Ovary (tissue), 9 donors: Measurements from ENCODE around the gene GP5. TPM values are rescaled to one million over a fixed set of nuclear protein-coding genes. Genes with fewer than 3 reads are reported as not detected.

Experiments
- DNase-seq, 5 donors: peaks; one replicate each; pipeline ENCODE4 v3.0.0-alpha.2; 2019 to 2020
- H3K27ac ChIP-seq, 2 donors: fragments of 200-600 bp; one replicate each; pipeline versions ENCODE4 v1.5.1 to v1.8.0; 2019 to 2022
- H3K27me3 ChIP-seq: fragments of 200-600 bp; one replicate; pipeline ENCODE4 v1.8.0; 2022
- H3K36me3 ChIP-seq: fragments of 200-600 bp; sonication (generic); one replicate; pipeline ENCODE4 v1.5.1; 2019
- H3K4me1 ChIP-seq: one replicate; pipeline ENCODE4 v1.8.1; 2013; ENCODE audit warnings: mild to moderate bottlenecking, moderate library complexity; ENCODE audit not compliant: insufficient read depth
- H3K4me3 ChIP-seq: fragments of 200-600 bp; sonication (generic); one replicate; pipeline ENCODE4 v1.5.1; 2017
- H3K9me3 ChIP-seq, 2 donors: fragments of 200-600 bp in 1 of 2; sonication (generic) in 1 of 2; one replicate each; pipeline versions ENCODE4 v1.5.1 to v1.8.1; 2013 to 2019; ENCODE audit warnings: mild to moderate bottlenecking in 1 of 2, moderate library complexity in 1 of 2
- CTCF ChIP-seq, 3 donors: fragments of 450-650 bp in 2 of 3; fragments of 200-600 bp in 1 of 3; IDR thresholded peaks; one replicate each; pipeline versions ENCODE4 v1.5.1 to v1.8.0; 2016 to 2022; ENCODE audit warnings: antibody characterized with exemption in 3 of 3, mild to moderate bottlenecking in 1 of 3
- EP300 ChIP-seq: sonication (generic); formaldehyde crosslinking; IDR thresholded peaks from one replicate; pipeline ENCODE4 v1.6.1; 2017; ENCODE audit warnings: antibody characterized with exemption
- POLR2A ChIP-seq: fragments of 450-650 bp; IDR thresholded peaks from one replicate; pipeline ENCODE4 v1.6.1; 2017; ENCODE audit warnings: antibody characterized with exemption, mild to moderate bottlenecking, moderate library complexity
- WGBS, 3 donors: extraction: QIAGEN DNeasy Blood & Tissue Kit in 1 of 3; methylation state at CpG; one replicate each; pipeline versions ENCODE4 v1.1.5 to v1.1.7; 2013 to 2017; 5-methylcytosine and 5-hydroxymethylcytosine counted together
- intact Hi-C, 4 donors: fragments of 100-400 bp; cut with DNase I; formaldehyde crosslinking; loops; one replicate each; pipeline versions ENCODE4 v1.11.0 to v1.15.1; 2022 to 2023
- polyA plus RNA-seq, 2 donors: library from polyadenylated mRNA; stranded (reverse); fragments of 200-250 nt in 1 of 2; fragments of 350-450 nt in 1 of 2; fragmentation: Illumina TruSeq in 1 of 2; extraction: RNeasy Lipid Tissue Mini Kit (QIAGEN cat#74804) in 1 of 2; gene quantifications; one replicate each; pipeline ENCODE4 v1.2.3, GENCODE V29; 2013 to 2014
- total RNA-seq, 7 donors: library from RNA; depleted of rRNA in 2 of 7; stranded (reverse); fragments of >200 nt in 2 of 7; fragmentation: NEBNext Ultra II Directional in 3 of 7; extraction: Animal tissue kit (Norgen Biotek cat#: 25700) in 3 of 7; gene quantifications; one replicate each; pipeline versions ENCODE4 v1.1.0 to v1.2.4, GENCODE V29; 2016 to 2023
- donor health status: DM: no; HTN: no; CAD: no; lungs with moderate emphysema.
- donor health status: DM: no; HTN: no; CAD: no.
- donor health status: Bipolar disorder and iron deficiency.
- donor health status: DM: yes; HTN: yes; CAD: no.
- donor health status: DM: no; HTN: no; CAD: no.
- donor health status: DM: yes; HTN: yes; CAD: no.

The GP5 gene
- total and polyA plus RNA-seq, 9 donors, result 0.13 to 1.1 (median 0.38) TPM; not detected in 1

- H3K27me3 ChIP-seq, result no peaks in the 10 kb centered on the region
Observed at GRCh38 chr3:194386066-194386465, 13.0 kb downstream of the GP5 start.

GRCh38 chr3:194384569-194385001 is 14.5 kb downstream of the GP5 start:
- no peaks in the 10 kb centered on the region for H3K9me3 ChIP-seq
- no peak for DNase-seq
- intact Hi-C loops, result no loop called here
- 80 to 92% (median 88%) methylated on average over 12 of the region's 12 CpGs for WGBS, 3 donors
- no peaks in the 10 kb centered on the region for H3K27me3 ChIP-seq
- no peak overlapping the region for H3K4me3 ChIP-seq
- H3K4me1 ChIP-seq, result no peaks in the 10 kb centered on the region
- H3K36me3 ChIP-seq, result no peaks in the 10 kb centered on the region
- TF ChIP-seq POLR2A (no peak), CTCF (IDR thresholded peaks at IDR 0.05) (no peak), EP300 (no peak)
- no peak overlapping the region for H3K27ac ChIP-seq

More at GRCh38 chr3:194386066-194386465, 13.0 kb downstream of the GP5 start:
- 77 to 79% (median 77%) methylated on average over 15 of the region's 15 CpGs for WGBS, 3 donors
- Histone ChIP-seq H3K27ac (no peak overlapping the region), H3K4me1 (no peaks in the 10 kb centered on the region), H3K36me3 (no peaks in the 10 kb centered on the region), H3K9me3 (no peaks in the 10 kb centered on the region), H3K4me3 (no peak overlapping the region)
- TF ChIP-seq CTCF (IDR thresholded peaks at IDR 0.05) (no peak), EP300 (no peak), POLR2A (no peak)
- intact Hi-C loops, result no loop called here
- DNase-seq, result no peak

GRCh38 chr3:194384156-194384555 is 14.9 kb downstream of the GP5 start:
- 66 to 77% (median 74%) methylated on average over 6 of the region's 6 CpGs for WGBS, 3 donors

DNA sequence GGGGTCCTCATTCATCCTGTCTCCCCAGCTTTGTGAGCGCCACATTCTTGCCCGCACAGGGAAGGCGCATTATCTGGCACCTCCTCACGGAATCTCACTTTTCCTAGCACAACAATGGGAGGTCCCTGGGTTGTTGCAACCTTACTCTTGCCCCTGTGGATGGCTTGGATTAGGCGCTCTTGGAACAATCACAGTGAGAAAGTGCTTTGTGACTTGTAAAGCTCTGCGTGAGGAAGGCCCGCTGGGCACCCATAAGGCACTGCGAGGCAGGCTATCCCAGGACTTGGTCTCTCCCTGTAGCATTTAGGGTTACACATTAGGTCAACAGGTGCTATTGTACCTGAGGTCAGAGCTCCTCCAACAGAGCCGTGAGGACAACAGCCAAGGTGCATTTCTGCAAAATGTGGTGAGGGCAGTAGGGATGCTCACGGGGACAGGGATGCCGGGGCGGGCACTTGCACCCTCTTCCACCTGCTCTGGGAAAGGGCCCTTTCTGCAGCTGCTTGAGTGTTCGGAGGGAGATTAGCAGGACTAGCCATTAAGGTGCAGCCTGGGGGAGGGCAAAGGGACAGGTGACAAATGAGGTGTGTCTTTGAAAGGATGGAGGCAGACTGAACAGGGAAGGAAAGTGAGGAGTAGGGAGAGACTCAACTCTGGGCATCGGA is 15.7 kb downstream of the GP5 start:
- Histone ChIP-seq H3K27me3 (no peaks in the 10 kb centered on the region), H3K36me3 (no peaks in the 10 kb centered on the region), H3K4me1 (no peaks in the 10 kb centered on the region), H3K4me3 (no peak overlapping the region), H3K27ac (no peak overlapping the region), H3K9me3 (no peaks in the 10 kb centered on the region)
- intact Hi-C loops, result no loop called here
- WGBS, 3 donors, result 85 to 91% (median 88%) methylated on average over 14 of the region's 14 CpGs
- no peak for DNase-seq
- TF ChIP-seq CTCF (IDR thresholded peaks at IDR 0.05) (no peak), EP300 (no peak), POLR2A (no peak)

More at GRCh38 chr3:194384156-194384555, 14.9 kb downstream of the GP5 start:
- intact Hi-C loops, result no loop called here
- H3K4me1 ChIP-seq, result no peaks in the 10 kb centered on the region
- H3K27me3 ChIP-seq, result no peaks in the 10 kb centered on the region
- DNase-seq, result no peak
- no peak overlapping the region for H3K4me3 ChIP-seq
- H3K36me3 ChIP-seq, result no peaks in the 10 kb centered on the region
- TF ChIP-seq POLR2A (no peak), EP300 (no peak), CTCF (IDR thresholded peaks at IDR 0.05) (no peak)
- H3K9me3 ChIP-seq, result no peaks in the 10 kb centered on the region
- H3K27ac ChIP-seq, result no peak overlapping the region
